ENCODE data around the gene GPR21. TPM values are rescaled to one million over a fixed set of nuclear protein-coding genes. Genes with fewer than 3 reads are reported as not detected.

GPR21 gene
- total RNA-seq, 1 donor from 2014 or later = 4.8 TPM

DNA sequence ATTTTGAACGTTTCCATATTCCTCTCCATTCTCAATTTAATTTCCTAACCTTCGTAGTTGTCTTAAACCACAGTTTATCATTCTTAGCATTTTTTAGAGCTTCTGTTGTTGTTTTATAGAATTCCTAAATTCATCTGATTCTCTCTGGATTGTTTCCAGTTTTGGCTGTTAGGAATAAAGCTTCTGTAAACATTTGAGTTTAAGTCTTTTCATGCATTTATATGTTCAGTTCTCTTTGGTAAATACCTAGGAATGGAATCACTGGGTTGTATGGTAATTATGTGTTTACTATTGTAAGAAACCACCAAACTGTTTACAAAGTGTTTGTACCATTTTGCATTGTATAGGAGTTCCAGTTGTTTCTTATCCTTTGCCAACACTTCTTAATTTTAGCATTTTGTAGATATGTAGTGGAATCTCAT lies 29.7 kb downstream of the GPR21 start:
- Mint-ChIP-seq H3K27ac (ENCODE audit: unreplicated experiment) (peak overlapping the region; percentile 56), H3K4me1 (ENCODE audit: low read depth) (peaks cover 96% of the 10 kb centered on the region), H3K4me3 (ENCODE audit: unreplicated experiment) (no peak overlapping the region), H3K36me3 (ENCODE audit: low read depth) (peaks cover 21% of the 10 kb centered on the region), H3K9me3 (ENCODE audit: low read depth) (no peaks in the 10 kb centered on the region), H3K27me3 (ENCODE audit: low read depth) (no peaks in the 10 kb centered on the region)
- no peak for DNase-seq (ENCODE audit: low spot score)
- TF ChIP-seq, protein P1, sequence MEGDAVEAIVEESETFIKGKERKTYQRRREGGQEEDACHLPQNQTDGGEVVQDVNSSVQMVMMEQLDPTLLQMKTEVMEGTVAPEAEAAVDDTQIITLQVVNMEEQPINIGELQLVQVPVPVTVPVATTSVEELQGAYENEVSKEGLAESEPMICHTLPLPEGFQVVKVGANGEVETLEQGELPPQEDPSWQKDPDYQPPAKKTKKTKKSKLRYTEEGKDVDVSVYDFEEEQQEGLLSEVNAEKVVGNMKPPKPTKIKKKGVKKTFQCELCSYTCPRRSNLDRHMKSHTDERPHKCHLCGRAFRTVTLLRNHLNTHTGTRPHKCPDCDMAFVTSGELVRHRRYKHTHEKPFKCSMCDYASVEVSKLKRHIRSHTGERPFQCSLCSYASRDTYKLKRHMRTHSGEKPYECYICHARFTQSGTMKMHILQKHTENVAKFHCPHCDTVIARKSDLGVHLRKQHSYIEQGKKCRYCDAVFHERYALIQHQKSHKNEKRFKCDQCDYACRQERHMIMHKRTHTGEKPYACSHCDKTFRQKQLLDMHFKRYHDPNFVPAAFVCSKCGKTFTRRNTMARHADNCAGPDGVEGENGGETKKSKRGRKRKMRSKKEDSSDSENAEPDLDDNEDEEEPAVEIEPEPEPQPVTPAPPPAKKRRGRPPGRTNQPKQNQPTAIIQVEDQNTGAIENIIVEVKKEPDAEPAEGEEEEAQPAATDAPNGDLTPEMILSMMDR (IDR thresholded peaks at IDR 0.05) = no peak

DNA sequence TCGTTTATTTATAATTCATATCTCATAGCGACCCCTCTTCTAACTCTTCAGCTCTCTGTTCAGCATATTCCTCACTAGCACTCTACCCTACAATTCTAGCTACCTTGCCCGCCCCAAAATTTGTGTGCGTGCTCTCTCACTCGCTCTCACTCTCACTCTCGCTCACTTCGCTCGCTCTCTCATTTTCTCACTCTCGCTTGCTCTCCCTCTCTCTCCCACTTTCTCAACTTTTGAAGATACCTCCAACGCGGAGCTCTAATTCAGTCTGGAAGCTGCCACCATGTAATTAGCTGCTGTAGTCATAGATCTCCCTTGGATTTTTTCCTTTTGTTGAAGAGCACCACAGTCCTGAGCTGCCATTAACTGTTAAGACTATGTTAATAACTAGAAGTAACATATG lies 30.4 kb downstream of the GPR21 start:
- H3K4me1 Mint-ChIP-seq (ENCODE audit: low read depth) = peaks cover 97% of the 10 kb centered on the region
- H3K4me3 Mint-ChIP-seq (ENCODE audit: unreplicated experiment) = no peak overlapping the region
- peak overlapping the region; percentile 85 for H3K27ac Mint-ChIP-seq (ENCODE audit: unreplicated experiment)
- DNase-seq (ENCODE audit: low spot score) = no peak
- H3K36me3 Mint-ChIP-seq (ENCODE audit: low read depth) = peaks cover 19% of the 10 kb centered on the region
- H3K27me3 Mint-ChIP-seq (ENCODE audit: low read depth) = no peaks in the 10 kb centered on the region
- TF ChIP-seq, protein P1 (IDR thresholded peaks at IDR 0.05) = no peak
- no peaks in the 10 kb centered on the region for H3K9me3 Mint-ChIP-seq (ENCODE audit: low read depth)

DNA sequence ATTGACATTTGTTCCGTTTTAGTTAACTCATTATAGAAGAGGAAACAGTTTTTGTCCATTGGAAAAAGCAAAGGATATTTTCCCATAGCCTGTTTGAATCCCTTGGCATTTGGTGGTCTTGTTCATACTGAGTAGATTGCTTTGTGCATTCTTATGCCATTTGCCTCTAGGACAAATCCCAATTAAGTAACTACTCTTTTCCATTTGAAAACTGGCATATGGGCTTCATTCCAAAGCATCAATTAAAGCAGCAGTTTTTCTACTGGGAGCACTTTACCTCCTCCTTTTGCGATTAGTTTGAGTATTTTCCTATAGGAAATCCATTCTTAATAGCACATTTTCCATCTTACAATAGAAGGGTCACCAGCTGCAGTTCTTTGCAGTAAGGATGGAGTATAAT lies 31.2 kb downstream of the GPR21 start:
- H3K9me3 Mint-ChIP-seq (ENCODE audit: low read depth) = no peaks in the 10 kb centered on the region
- H3K36me3 Mint-ChIP-seq (ENCODE audit: low read depth) = peaks cover 18% of the 10 kb centered on the region
- peak overlapping the region; percentile 85 for H3K27ac Mint-ChIP-seq (ENCODE audit: unreplicated experiment)
- TF ChIP-seq, protein P1 (IDR thresholded peaks at IDR 0.05) = no peak
- H3K27me3 Mint-ChIP-seq (ENCODE audit: low read depth) = no peaks in the 10 kb centered on the region
- H3K4me3 Mint-ChIP-seq (ENCODE audit: unreplicated experiment) = no peak overlapping the region
- DNase-seq (ENCODE audit: low spot score) = no peak
- peaks cover 100% of the 10 kb centered on the region for H3K4me1 Mint-ChIP-seq (ENCODE audit: low read depth)

DNA sequence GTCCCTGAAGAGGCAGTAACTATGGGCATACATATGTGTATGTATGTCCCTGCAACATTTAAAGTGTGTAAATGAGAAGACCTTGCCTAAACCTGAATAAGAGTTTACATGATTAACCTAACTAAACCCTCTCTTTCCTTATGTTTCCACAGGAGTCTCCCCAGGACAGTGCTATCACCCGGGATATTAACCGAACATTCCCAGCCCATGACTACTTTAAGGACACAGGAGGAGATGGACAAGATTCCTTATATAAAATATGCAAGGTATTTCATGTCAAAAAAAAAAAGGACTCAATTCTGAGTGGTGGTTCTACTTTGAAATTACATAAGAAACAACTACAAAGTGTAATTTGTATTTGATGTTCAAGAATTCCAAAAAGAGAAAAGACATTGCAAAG lies 31.7 kb downstream of the GPR21 start:
- H3K9me3 Mint-ChIP-seq (ENCODE audit: low read depth) = no peaks in the 10 kb centered on the region
- peaks cover 18% of the 10 kb centered on the region for H3K36me3 Mint-ChIP-seq (ENCODE audit: low read depth)
- H3K4me3 Mint-ChIP-seq (ENCODE audit: unreplicated experiment) = no peak overlapping the region
- DNase-seq (ENCODE audit: low spot score) = no peak
- H3K4me1 Mint-ChIP-seq (ENCODE audit: low read depth) = peaks cover 100% of the 10 kb centered on the region
- H3K27me3 Mint-ChIP-seq (ENCODE audit: low read depth) = no peaks in the 10 kb centered on the region
- peak overlapping the region; percentile 85 for H3K27ac Mint-ChIP-seq (ENCODE audit: unreplicated experiment)
- TF ChIP-seq, protein P1 (IDR thresholded peaks at IDR 0.05) = no peak

DNA sequence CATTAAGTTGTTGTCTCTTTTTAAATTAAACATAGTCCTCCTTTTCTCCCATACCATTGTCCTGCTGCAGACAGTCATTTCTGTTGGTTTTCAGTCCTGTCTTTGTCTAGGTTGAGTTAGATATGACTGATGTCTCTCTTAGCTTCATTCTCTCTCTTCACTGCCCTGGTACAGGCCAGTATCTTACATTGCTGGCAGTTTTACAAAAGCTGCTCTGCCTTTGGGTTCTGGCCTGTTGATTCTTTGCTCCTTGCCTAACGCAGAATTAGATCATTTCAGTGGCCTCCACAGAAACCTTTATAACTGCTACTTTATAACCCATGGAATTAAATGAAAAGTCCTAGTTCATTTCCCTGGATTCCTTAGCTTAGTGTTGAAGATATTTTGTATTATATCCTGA lies 33.7 kb downstream of the GPR21 start:
- Mint-ChIP-seq H3K9me3 (ENCODE audit: low read depth) (no peaks in the 10 kb centered on the region), H3K4me3 (ENCODE audit: unreplicated experiment) (no peak overlapping the region), H3K27me3 (ENCODE audit: low read depth) (no peaks in the 10 kb centered on the region), H3K36me3 (ENCODE audit: low read depth) (peaks cover 32% of the 10 kb centered on the region), H3K27ac (ENCODE audit: unreplicated experiment) (peak overlapping the region; percentile 74), H3K4me1 (ENCODE audit: low read depth) (peaks cover 98% of the 10 kb centered on the region)
- DNase-seq (ENCODE audit: low spot score) = no peak
- TF ChIP-seq, protein P1 (IDR thresholded peaks at IDR 0.05) = no peak

Data from chondrocyte (in vitro differentiated cells).